Measurements from ENCODE around the gene ZNF43. TPM values are rescaled to one million over a fixed set of nuclear protein-coding genes. Genes with fewer than 3 reads are reported as not detected.

Gene ZNF43
- total RNA-seq, 1 donor from 2014 or later, result 84.2 TPM

DNA sequence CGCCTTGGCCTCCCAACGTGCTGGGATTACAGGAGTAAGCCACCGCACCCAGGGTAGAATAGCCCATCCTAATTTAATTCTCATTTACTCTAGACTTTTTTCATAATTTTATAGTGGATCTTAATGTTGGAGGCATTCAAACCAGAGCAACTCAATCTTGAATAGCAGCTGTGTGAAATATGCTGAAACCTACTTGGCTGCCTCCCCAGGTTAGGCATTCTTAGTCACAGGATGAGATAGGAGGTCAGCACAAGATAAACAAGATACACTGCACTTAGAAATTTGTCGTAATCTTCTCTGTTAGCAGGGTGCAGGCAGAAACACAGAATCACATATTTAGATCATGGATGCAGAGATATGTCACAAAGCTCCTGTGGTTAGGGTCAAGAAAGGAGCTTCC lies 2.7 kb upstream of the ZNF43 start:
- peaks cover 2% of the 10 kb centered on the region for H3K9me3 Mint-ChIP-seq (ENCODE audit: low read depth)
- peaks cover 36% of the 10 kb centered on the region for H3K36me3 Mint-ChIP-seq (ENCODE audit: insufficient read depth)
- no peak for DNase-seq (ENCODE audit: low spot score, unreplicated experiment)
- TF ChIP-seq, protein P1, sequence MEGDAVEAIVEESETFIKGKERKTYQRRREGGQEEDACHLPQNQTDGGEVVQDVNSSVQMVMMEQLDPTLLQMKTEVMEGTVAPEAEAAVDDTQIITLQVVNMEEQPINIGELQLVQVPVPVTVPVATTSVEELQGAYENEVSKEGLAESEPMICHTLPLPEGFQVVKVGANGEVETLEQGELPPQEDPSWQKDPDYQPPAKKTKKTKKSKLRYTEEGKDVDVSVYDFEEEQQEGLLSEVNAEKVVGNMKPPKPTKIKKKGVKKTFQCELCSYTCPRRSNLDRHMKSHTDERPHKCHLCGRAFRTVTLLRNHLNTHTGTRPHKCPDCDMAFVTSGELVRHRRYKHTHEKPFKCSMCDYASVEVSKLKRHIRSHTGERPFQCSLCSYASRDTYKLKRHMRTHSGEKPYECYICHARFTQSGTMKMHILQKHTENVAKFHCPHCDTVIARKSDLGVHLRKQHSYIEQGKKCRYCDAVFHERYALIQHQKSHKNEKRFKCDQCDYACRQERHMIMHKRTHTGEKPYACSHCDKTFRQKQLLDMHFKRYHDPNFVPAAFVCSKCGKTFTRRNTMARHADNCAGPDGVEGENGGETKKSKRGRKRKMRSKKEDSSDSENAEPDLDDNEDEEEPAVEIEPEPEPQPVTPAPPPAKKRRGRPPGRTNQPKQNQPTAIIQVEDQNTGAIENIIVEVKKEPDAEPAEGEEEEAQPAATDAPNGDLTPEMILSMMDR (IDR thresholded peaks at IDR 0.05; ENCODE audit: unreplicated experiment), result no peak
- peak overlapping the region; percentile 56 for H3K27ac Mint-ChIP-seq
- peaks cover 10% of the 10 kb centered on the region for H3K4me1 Mint-ChIP-seq (ENCODE audit: low read depth)
- H3K4me3 Mint-ChIP-seq (ENCODE audit: low read depth), result no peak overlapping the region
- no peaks in the 10 kb centered on the region for H3K27me3 Mint-ChIP-seq

DNA sequence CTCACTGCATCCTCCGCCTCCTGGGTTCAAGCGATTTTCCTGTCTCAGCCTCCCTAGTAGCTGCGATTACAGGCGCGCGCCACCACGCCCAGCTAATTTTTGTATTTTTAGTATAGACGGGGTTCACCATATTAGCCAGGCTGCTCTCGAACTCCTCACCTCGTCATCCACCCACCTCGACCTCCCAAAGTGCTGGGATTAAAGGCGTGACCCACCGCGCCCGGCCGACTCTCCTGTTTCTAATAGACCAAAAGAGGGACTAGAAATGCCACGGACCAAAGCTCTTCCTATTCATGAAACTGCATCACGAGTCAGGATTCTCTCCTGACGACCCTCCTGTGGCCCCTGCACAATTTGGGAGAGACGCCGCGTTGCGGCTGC lies 563 bp downstream of the ZNF43 start:
- Mint-ChIP-seq H3K4me1 (ENCODE audit: low read depth) (peaks cover 10% of the 10 kb centered on the region), H3K9me3 (ENCODE audit: low read depth) (peaks cover 15% of the 10 kb centered on the region), H3K27me3 (no peaks in the 10 kb centered on the region), H3K36me3 (ENCODE audit: insufficient read depth) (peaks cover 47% of the 10 kb centered on the region), H3K4me3 (ENCODE audit: low read depth) (peak overlapping the region; percentile 99), H3K27ac (peak overlapping the region; percentile 100)
- TF ChIP-seq, protein P1 (IDR thresholded peaks at IDR 0.05; ENCODE audit: unreplicated experiment), result no peak
- DNase-seq (ENCODE audit: low spot score, unreplicated experiment), result no peak

DNA sequence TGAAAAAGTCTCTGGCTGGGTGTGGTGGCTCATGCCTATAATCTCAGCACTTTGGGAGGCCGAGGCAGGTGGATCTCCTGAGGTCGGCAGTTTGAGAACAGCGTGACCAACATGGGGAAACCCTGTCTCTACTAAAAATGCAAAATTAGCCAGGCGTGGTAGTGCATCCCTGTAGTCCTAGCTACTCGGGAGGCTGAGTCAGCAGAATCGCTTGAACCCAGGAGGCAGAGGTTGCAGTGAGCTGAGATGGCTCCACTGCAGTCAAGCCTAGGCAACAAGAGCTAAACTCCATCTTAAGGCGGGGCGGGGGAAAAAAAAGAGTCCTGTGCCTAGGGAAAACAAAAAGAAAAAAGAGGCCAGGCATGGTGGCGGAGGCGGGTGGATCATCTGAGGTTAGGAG lies 2.2 kb downstream of the ZNF43 start:
- Mint-ChIP-seq H3K27ac (peak overlapping the region; percentile 85), H3K4me3 (ENCODE audit: low read depth) (peak overlapping the region; percentile 50), H3K27me3 (no peaks in the 10 kb centered on the region), H3K9me3 (ENCODE audit: low read depth) (peaks cover 23% of the 10 kb centered on the region), H3K36me3 (ENCODE audit: insufficient read depth) (peaks cover 51% of the 10 kb centered on the region), H3K4me1 (ENCODE audit: low read depth) (peaks cover 10% of the 10 kb centered on the region)
- TF ChIP-seq, protein P1 (IDR thresholded peaks at IDR 0.05; ENCODE audit: unreplicated experiment), result no peak
- no peak for DNase-seq (ENCODE audit: low spot score, unreplicated experiment)

DNA sequence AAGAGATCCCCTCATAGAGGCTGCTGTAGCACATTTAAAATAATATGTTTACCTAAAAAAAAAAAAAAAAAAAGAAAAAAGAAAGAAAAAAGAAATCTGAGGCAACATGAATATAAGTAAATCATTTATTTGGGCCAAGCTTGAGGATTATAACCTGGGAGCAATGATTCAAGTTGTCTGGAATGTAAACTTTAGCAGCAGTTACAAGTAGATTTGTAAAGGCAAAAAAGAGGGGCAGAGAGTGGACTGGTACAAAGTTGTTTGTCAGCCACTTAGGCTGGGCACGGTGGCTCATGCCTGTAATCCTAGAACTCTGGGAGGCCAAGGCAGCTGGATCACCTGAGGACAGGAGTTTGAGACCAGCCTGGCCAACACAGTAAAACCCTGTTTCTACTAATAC lies 11.3 kb downstream of the ZNF43 start:
- H3K4me1 Mint-ChIP-seq (ENCODE audit: low read depth), result no peaks in the 10 kb centered on the region
- peak overlapping the region; percentile 73 for H3K27ac Mint-ChIP-seq
- DNase-seq (ENCODE audit: low spot score, unreplicated experiment), result no peak
- no peaks in the 10 kb centered on the region for H3K27me3 Mint-ChIP-seq
- TF ChIP-seq, protein P1 (IDR thresholded peaks at IDR 0.05; ENCODE audit: unreplicated experiment), result no peak
- H3K9me3 Mint-ChIP-seq (ENCODE audit: low read depth), result peaks cover 23% of the 10 kb centered on the region
- H3K36me3 Mint-ChIP-seq (ENCODE audit: insufficient read depth), result peaks cover 59% of the 10 kb centered on the region
- H3K4me3 Mint-ChIP-seq (ENCODE audit: low read depth), result no peak overlapping the region

DNA sequence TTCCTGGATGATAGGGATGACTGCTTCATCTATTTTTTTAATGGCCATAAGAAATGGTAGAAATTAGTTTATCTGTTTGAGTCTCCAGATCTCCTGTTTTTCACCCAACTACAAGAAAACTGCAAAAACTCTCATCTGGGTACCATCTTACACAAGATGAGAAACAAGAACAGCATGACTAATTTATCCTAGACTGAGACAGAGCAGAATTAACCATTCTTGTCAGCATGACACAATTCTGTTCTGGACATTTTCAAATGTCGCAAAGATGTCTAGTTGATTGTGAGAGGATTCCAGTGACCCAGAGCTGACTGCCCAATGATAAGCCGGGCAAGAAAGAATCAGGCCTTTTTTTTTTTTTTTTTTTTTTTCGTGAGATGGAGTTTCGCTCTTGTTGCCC lies 12.8 kb downstream of the ZNF43 start:
- Mint-ChIP-seq H3K36me3 (ENCODE audit: insufficient read depth) (peaks cover 66% of the 10 kb centered on the region), H3K9me3 (ENCODE audit: low read depth) (peaks cover 31% of the 10 kb centered on the region), H3K27ac (peak overlapping the region; percentile 71), H3K4me3 (ENCODE audit: low read depth) (no peak overlapping the region), H3K4me1 (ENCODE audit: low read depth) (no peaks in the 10 kb centered on the region), H3K27me3 (no peaks in the 10 kb centered on the region)
- TF ChIP-seq, protein P1 (IDR thresholded peaks at IDR 0.05; ENCODE audit: unreplicated experiment), result no peak
- DNase-seq (ENCODE audit: low spot score, unreplicated experiment), result no peak

Measured in progenitor cell of endocrine pancreas (in vitro differentiated cells).